OCI-LY7 (cell line): ENCODE data around the gene EIF3F. TPM values are rescaled to one million over a fixed set of nuclear protein-coding genes. Genes with fewer than 3 reads are reported as not detected.

Source experiments
- BruUV-seq: library from RNA; stranded (reverse); fragments of 400-500 nt; replicated peaks from 2 replicates; lab custom pipeline; 2021; lab: Mats Ljungman, UMichigan
- CTCF ChIA-PET: fragments of 300-600 bp; sonication (Branson Sonifier 250); formaldehyde crosslinking; loops from one replicate; lab custom pipeline; 2022; ENCODE audit warnings: antibody characterized with exemption; ENCODE audit not compliant: unreplicated experiment; lab: Charles Lee
- POLR2A ChIA-PET: fragments of 300-600 bp; sonication (Branson Sonifier 250); formaldehyde crosslinking; loops from one replicate; lab custom pipeline; 2022; ENCODE audit warnings: antibody characterized with exemption; lab: Charles Lee
- DNase-seq: peaks from one replicate; pipeline ENCODE4 v3.0.0-alpha.2; 2015; ENCODE audit warnings: low spot score
- H2AFZ ChIP-seq: fragments of 200-600 bp; sonication (generic), shearing (Covaris generic); 2 replicates; pipeline ENCODE4 v1.6.1; 2014; ENCODE audit warnings: mild to moderate bottlenecking, antibody characterized with exemption, low read length, moderate library complexity
- H3K27ac ChIP-seq: fragments of 200-600 bp; sonication (generic); 2 replicates; pipeline ENCODE4 v1.5.1; 2014; ENCODE audit warnings: mixed run types, low read depth, mild to moderate bottlenecking, moderate library complexity, low read length, inconsistent platforms; ENCODE audit not compliant: poor library complexity, severe bottlenecking
- H3K36me3 ChIP-seq: fragments of 200-600 bp; sonication (generic); 2 replicates; pipeline ENCODE4 v1.6.1; 2014; ENCODE audit warnings: mild to moderate bottlenecking, antibody characterized with exemption, low read length, moderate library complexity, mixed read lengths; ENCODE audit not compliant: insufficient read depth
- H3K4me1 ChIP-seq: fragments of 200-600 bp; sonication (generic); 2 replicates; pipeline ENCODE4 v1.5.1; 2014; ENCODE audit warnings: mild to moderate bottlenecking, low read length; ENCODE audit not compliant: insufficient read depth, poor library complexity, severe bottlenecking
- H3K4me2 ChIP-seq: fragments of 200-600 bp; sonication (generic); 2 replicates; pipeline ENCODE4 v1.6.1; 2014; ENCODE audit warnings: mild to moderate bottlenecking, low read length
- H3K4me3 ChIP-seq: fragments of 200-600 bp; sonication (generic); 2 replicates; pipeline ENCODE4 v1.5.1; 2014; ENCODE audit warnings: mild to moderate bottlenecking, low read depth, low read length; ENCODE audit not compliant: poor library complexity, severe bottlenecking
- H3K79me2 ChIP-seq: fragments of 200-600 bp; sonication (generic); 2 replicates; pipeline ENCODE4 v1.6.1; 2016; ENCODE audit warnings: low read depth, mild to moderate bottlenecking, low read length, moderate library complexity, mixed read lengths; ENCODE audit not compliant: insufficient read depth
- H3K9me2 ChIP-seq: fragments of 200-600 bp; sonication (generic); 2 replicates; pipeline ENCODE4 v1.6.1; 2016; ENCODE audit warnings: mild to moderate bottlenecking, low read length, mixed read lengths; ENCODE audit not compliant: insufficient read depth
- H3K9me3 ChIP-seq: fragments of 200-600 bp; sonication (generic); 2 replicates; pipeline ENCODE4 v1.6.1; 2014; ENCODE audit warnings: mild to moderate bottlenecking, mixed run types, low read length, mixed read lengths
- H4K20me1 ChIP-seq: fragments of 200-600 bp; sonication (generic); 2 replicates; pipeline ENCODE4 v1.6.1; 2014; ENCODE audit warnings: mild to moderate bottlenecking, antibody characterized with exemption, low read length, moderate library complexity, mixed read lengths; ENCODE audit not compliant: insufficient read depth
- CTCF ChIP-seq: fragments of 200-600 bp; sonication (generic); conservative IDR thresholded peaks from 2 replicates; pipeline ENCODE4 v1.5.1; 2014; ENCODE audit warnings: mild to moderate bottlenecking, antibody characterized with exemption, low read length, moderate library complexity, mixed read lengths
- EZH2phosphoT487 ChIP-seq: fragments of 200-600 bp; sonication (generic); IDR thresholded peaks from 2 replicates; pipeline ENCODE4 v1.6.1; 2018; ENCODE audit warnings: low read depth, borderline replicate concordance, mild to moderate bottlenecking, mixed run types, antibody characterized with exemption, low read length, moderate library complexity, mixed read lengths
- intact Hi-C: fragments of 100-400 bp; cut with micrococcal nuclease; formaldehyde crosslinking; loops from one replicate; pipeline ENCODE4 v1.10.0; 2022; ENCODE audit not compliant: unreplicated experiment
- total RNA-seq, 2 experiments: library from RNA; depleted of rRNA in 1 of 2; stranded (reverse); fragments of >200 nt in 1 of 2; shearing (Covaris generic) in 1 of 2; gene quantifications; 2 replicates each; pipeline ENCODE4 v1.2.3, GENCODE V29; 2014 to 2022

EIF3F gene
- total RNA-seq, 2 experiments from 2014 or later: 367 to 376 TPM

GRCh38 chr11:8015753-8016239 is 28.7 kb downstream of the EIF3F start:
- BruUV-seq: no TSS peak
- POLR2A ChIA-PET: no interaction called here
- no peak for TF ChIP-seq CTCF
- no peak for TF ChIP-seq EZH2phosphoT487

DNA sequence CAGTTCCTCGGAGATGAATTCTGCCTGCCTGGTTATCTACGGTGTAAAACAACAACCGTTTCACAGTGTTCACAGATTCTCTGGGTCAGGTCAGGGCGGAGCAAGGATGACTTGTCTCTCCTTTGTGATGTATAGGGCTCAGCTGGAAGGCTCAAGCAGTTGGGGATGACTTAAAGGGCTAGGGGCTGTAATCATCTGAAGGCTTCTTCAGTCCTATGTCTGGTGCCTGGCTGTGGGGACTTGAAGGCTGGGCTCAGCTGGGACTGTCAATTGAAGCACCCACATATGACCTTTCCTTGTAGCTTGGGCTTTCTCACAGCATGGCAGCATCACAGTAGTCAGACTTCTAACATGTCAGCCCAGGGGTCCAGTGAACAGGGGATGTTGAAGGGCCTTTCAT is 29.3 kb downstream of the EIF3F start:
- ChIA-PET CTCF (no interaction called here), POLR2A (no interaction called here)
- Histone ChIP-seq H3K36me3 (no peaks in the 10 kb centered on the region), H3K9me2 (no peaks in the 10 kb centered on the region), H3K4me2 (no peak overlapping the region), H3K9me3 (no peaks in the 10 kb centered on the region), H3K4me3 (no peak overlapping the region), H4K20me1 (no peaks in the 10 kb centered on the region), H3K4me1 (no peaks in the 10 kb centered on the region), H3K27ac (no peak overlapping the region), H2AFZ (no peak overlapping the region), H3K79me2 (no peaks in the 10 kb centered on the region)
- TF ChIP-seq EZH2phosphoT487 (no peak), CTCF (no peak)
- no TSS peak for BruUV-seq
- DNase-seq: no peak
- intact Hi-C loops: no loop called here

More at GRCh38 chr11:8015753-8016239, 28.7 kb downstream of the EIF3F start:
- Histone ChIP-seq H3K4me2 (no peak overlapping the region), H3K79me2 (no peaks in the 10 kb centered on the region), H3K4me1 (no peaks in the 10 kb centered on the region), H3K36me3 (no peaks in the 10 kb centered on the region), H3K27ac (no peak overlapping the region), H3K9me3 (no peaks in the 10 kb centered on the region), H3K9me2 (no peaks in the 10 kb centered on the region), H2AFZ (no peak overlapping the region), H4K20me1 (no peaks in the 10 kb centered on the region), H3K4me3 (no peak overlapping the region)
- intact Hi-C loops: no loop called here
- no peak for DNase-seq
- CTCF ChIA-PET: interaction anchor here (1.2 kb wide), 1 partner anchor 41 kb away, joined by 3 read pairs; no protein-coding TSS in a partner anchor

DNA sequence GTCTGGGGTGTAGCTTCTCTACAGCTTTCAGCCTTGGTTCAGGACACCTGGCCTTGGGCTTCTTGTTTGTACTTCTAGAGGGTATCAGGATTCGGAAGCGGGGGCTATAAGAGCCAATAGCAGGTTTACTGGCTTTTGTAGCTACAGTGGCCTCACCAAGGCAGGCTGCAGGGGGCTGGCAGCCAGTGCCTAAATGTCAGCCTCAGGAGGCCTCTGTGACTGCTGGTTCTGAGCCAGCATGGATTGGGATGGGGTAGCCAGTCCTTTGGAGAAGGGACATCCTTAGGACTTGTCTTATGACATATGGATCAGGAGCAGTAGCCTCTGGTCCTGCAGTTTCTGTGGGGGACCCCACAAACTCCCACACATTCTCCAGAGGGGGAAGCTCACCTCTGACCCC is 29.9 kb downstream of the EIF3F start:
- intact Hi-C loops: no loop called here
- no peaks in the 10 kb centered on the region for H3K9me3 ChIP-seq
- CTCF ChIA-PET: no interaction called here
- no peaks in the 10 kb centered on the region for H3K79me2 ChIP-seq
- no peak overlapping the region for H3K4me3 ChIP-seq
- H3K27ac ChIP-seq: no peak overlapping the region
- no peak for TF ChIP-seq EZH2phosphoT487
- TF ChIP-seq CTCF: no peak
- H3K4me2 ChIP-seq: no peak overlapping the region
- H3K4me1 ChIP-seq: no peaks in the 10 kb centered on the region
- BruUV-seq: no TSS peak
- no peak for DNase-seq
- POLR2A ChIA-PET: no interaction called here
- H3K36me3 ChIP-seq: no peaks in the 10 kb centered on the region
- no peaks in the 10 kb centered on the region for H3K9me2 ChIP-seq
- H4K20me1 ChIP-seq: no peaks in the 10 kb centered on the region
- H2AFZ ChIP-seq: no peak overlapping the region
